Heart left ventricle (tissue), 16 donors: ENCODE data around the gene BMPR1A. TPM values are rescaled to one million over a fixed set of nuclear protein-coding genes. Genes with fewer than 3 reads are reported as not detected.
A peak's percentile ranks its signal among the peaks of the same experiment; 100 is the strongest.

Experiments used
- ATAC-seq, 4 donors: fragments of 200-7000 bp; cut with Tn5 transposase; one replicate each; pipeline ENCODE4 v1.9.1; 2020 to 2022; ENCODE audit warnings: moderate library complexity in 4 of 4, mild to moderate bottlenecking in 3 of 4, moderate number of reproducible peaks in 1 of 4
- DNase-seq, 5 donors: peaks; one replicate each; pipeline ENCODE4 v3.0.0-alpha.2; 2020
- H3K27ac ChIP-seq, 12 donors: fragments of 200-600 bp; sonication (generic) in 4 of 12; one replicate each; pipeline versions ENCODE4 v1.5.0 to v1.8.0; 2016 to 2022; ENCODE audit warnings: mild to moderate bottlenecking in 2 of 12
- H3K27me3 ChIP-seq, 9 donors: fragments of 200-600 bp; sonication (generic) in 2 of 9; one replicate each; pipeline versions ENCODE4 v1.5.1 to v1.8.0; 2016 to 2022; ENCODE audit warnings: mild to moderate bottlenecking in 3 of 9
- H3K36me3 ChIP-seq, 9 donors: fragments of 200-600 bp; sonication (generic) in 2 of 9; one replicate each; pipeline versions ENCODE4 v1.5.0 to v1.8.0; 2018 to 2022; ENCODE audit warnings: mild to moderate bottlenecking in 2 of 9
- H3K4me1 ChIP-seq, 12 donors: fragments of 200-600 bp; sonication (generic) in 4 of 12; one replicate each; pipeline versions ENCODE4 v1.5.0 to v1.8.0; 2016 to 2022; ENCODE audit warnings: mild to moderate bottlenecking in 3 of 12
- H3K4me3 ChIP-seq, 12 donors: fragments of 200-600 bp; sonication (generic) in 4 of 12; one replicate each; pipeline versions ENCODE4 v1.5.0 to v1.8.0; 2017 to 2022; ENCODE audit warnings: mild to moderate bottlenecking in 9 of 12, moderate library complexity in 4 of 12
- H3K9me3 ChIP-seq, 12 donors: fragments of 200-600 bp; sonication (generic) in 4 of 12; one replicate each; pipeline versions ENCODE4 v1.5.0 to v1.8.0; 2016 to 2022; ENCODE audit warnings: mild to moderate bottlenecking in 1 of 12
- CTCF ChIP-seq, 12 donors: fragments of 200-600 bp; sonication (generic) in 4 of 12; IDR thresholded peaks; one replicate each; pipeline versions ENCODE4 v1.5.0 to v1.8.0; 2018 to 2022; ENCODE audit warnings: antibody characterized with exemption in 12 of 12, mild to moderate bottlenecking in 5 of 12
- POLR2A ChIP-seq, 2 donors: fragments of 450-650 bp; IDR thresholded peaks; one replicate each; pipeline ENCODE4 v1.6.1; 2017; ENCODE audit warnings: antibody characterized with exemption in 2 of 2, mild to moderate bottlenecking in 2 of 2, moderate library complexity in 2 of 2
- WGBS, 4 donors: extraction: QIAGEN DNeasy Blood & Tissue Kit in 2 of 4; methylation state at CpG; one replicate each; pipeline versions ENCODE4 v1.1.5 to v1.1.7; 2013 to 2018; 5-methylcytosine and 5-hydroxymethylcytosine counted together
- intact Hi-C, 10 donors: fragments of 100-400 bp; cut with DNase I; formaldehyde crosslinking; loops; one replicate each; pipeline versions ENCODE4 v1.11.1 to v1.14.2; 2022
- polyA plus RNA-seq, 2 donors: library from polyadenylated mRNA; stranded (reverse); fragments of 200-250 nt; gene quantifications; one replicate each; pipeline ENCODE4 v1.2.3, GENCODE V29; 2013
- total RNA-seq, 9 donors: library from RNA; depleted of rRNA in 2 of 9; stranded (reverse); fragments of >200 nt in 2 of 9; fragmentation: NEBNext Ultra II Directional in 3 of 9; extraction: Animal tissue kit (Norgen Biotek cat#: 25700) in 3 of 9; gene quantifications; one replicate each; pipeline versions ENCODE4 v1.1.0 to v1.2.4, GENCODE V29; 2016 to 2023
- donor health status: ischemic (EF 13 %, LVEDD 7.1; RV severe dilation, severe dysfunction).
- donor health status: healthy with polysubstance abuse.
- donor health status: DM: no; HTN: yes; CAD: no.
- donor health status: DM: no; HTN: no; CAD: no.
- donor health status: ischemic (EF 25% LVEDD 6.9; RV normal size, moderate dysfunction).
- donor health status: ischemic (EF 25% LVEDD 5.7; RV mildly dilated, moderate dysfunction).
- donor health status: healthy.
- donor health status: DM: yes; HTN: yes; CAD: no.
- donor health status: ischemic (EF 35%, LVEDD 5.7; RV mildly dilated, moderate dysfunction).
- donor health status: nonischemic (EF 11% LVEDD 7.7; RV severe dilation, severe dysfunction).
- donor health status: DM: yes; HTN: yes; CAD: no.
- donor health status: PGD.
- donor health status: ischemic (EF 29% LVEDD 5.4; RV normal size, mild dysfunction).
- donor health status: nonischemic (EF 23%, LVEDD 6.1; RV moderate dilation, normal function).

BMPR1A gene
- total and polyA plus RNA-seq, 11 donors, result 6.3 to 72.0 (median 40.1) TPM

DNA sequence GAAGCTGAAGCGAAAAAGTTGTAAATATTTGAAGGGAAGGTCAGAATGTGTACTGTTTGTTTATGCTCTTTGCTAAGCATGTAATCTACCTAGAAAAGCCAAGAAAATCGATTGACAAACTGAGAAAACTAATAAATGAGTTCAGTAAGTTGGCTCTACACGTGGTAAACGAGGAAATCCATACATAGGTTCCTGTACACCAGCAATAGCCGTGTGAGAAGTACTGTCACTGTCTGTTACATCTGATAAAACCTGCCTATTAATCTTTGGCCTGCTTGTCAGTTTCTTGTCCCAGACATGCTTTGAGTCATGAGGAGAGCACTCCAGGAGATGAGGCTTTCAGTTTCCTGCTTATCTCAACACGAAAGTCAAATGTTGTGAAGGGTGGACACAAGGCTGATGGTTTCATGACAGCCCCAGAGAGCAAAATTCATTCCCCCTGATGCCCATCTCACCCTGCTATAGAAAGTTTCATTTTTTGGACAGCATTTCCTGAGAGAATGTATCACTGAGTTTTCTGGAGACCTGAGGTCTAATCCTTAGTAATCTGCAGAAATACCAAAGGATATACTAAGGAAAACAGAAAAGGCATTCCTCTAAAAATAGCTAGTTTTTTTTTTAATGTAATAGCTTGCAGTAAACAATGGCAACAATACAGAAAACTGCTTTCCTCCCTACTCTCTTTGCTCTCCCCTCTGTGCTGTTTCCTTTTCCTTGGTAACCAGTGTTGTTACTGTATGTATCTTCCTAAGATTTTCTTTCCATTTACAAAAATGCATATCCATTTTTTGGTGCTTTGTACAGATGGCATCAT is 18.8 kb downstream of the BMPR1A start:
- ATAC-seq, result peak in 1 of 4 donors; percentile 39
- peaks cover 0 to 49% (median 27%) of the 10 kb centered on the region in 12 donors for H3K4me1 ChIP-seq
- DNase-seq, result no peak
- peaks cover 0 to 6% (median 0%) of the 10 kb centered on the region in 12 donors for H3K9me3 ChIP-seq
- no peaks in the 10 kb centered on the region for H3K27me3 ChIP-seq
- H3K4me3 ChIP-seq, result no peak overlapping the region
- peak overlapping the region in 1 of 12 donors; percentile 50 for H3K27ac ChIP-seq
- TF ChIP-seq POLR2A (IDR thresholded peaks at IDR 0.05), result no peak
- TF ChIP-seq CTCF (IDR thresholded peaks at IDR 0.05), result no peak
- no peaks in the 10 kb centered on the region for H3K36me3 ChIP-seq
- intact Hi-C loops, result no loop called here
- 36 to 42% (median 40%) methylated on average over 6 of the region's 6 CpGs for WGBS, 4 donors

GRCh38 chr10:86775870-86776180 is 19.4 kb downstream of the BMPR1A start:
- 53 to 61% (median 59%) methylated on average over 3 of the region's 3 CpGs for WGBS, 4 donors
- H3K4me3 ChIP-seq, result no peak overlapping the region
- ATAC-seq (peak in 1 of 4 donors; percentile 29), DNase-seq (no peak)
- H3K27ac ChIP-seq, result peak overlapping the region in 1 of 12 donors; percentile 36
- no peaks in the 10 kb centered on the region for H3K36me3 ChIP-seq
- TF ChIP-seq CTCF (IDR thresholded peaks at IDR 0.05) (no peak), POLR2A (IDR thresholded peaks at IDR 0.05) (no peak)
- peaks cover 0 to 6% (median 0%) of the 10 kb centered on the region in 12 donors for H3K9me3 ChIP-seq
- H3K27me3 ChIP-seq, result no peaks in the 10 kb centered on the region
- intact Hi-C loops, result no loop called here
- H3K4me1 ChIP-seq, result peaks cover 0 to 44% (median 23%) of the 10 kb centered on the region in 12 donors

- no peak for ATAC-seq
- Histone ChIP-seq H3K4me3 (no peak overlapping the region), H3K36me3 (no peaks in the 10 kb centered on the region), H3K4me1 (peaks cover 0 to 50% (median 22%) of the 10 kb centered on the region in 12 donors), H3K27me3 (no peaks in the 10 kb centered on the region), H3K9me3 (peaks cover 0 to 9% (median 0%) of the 10 kb centered on the region in 12 donors), H3K27ac (peak overlapping the region in 1 of 12 donors; percentile 50)
- intact Hi-C loops, result no loop called here
- TF ChIP-seq POLR2A (IDR thresholded peaks at IDR 0.05), result no peak
- TF ChIP-seq CTCF (IDR thresholded peaks at IDR 0.05), result no peak
- no peak for DNase-seq
- 67 to 81% (median 73%) methylated on average over 5 of the region's 5 CpGs for WGBS, 4 donors
Observed at GRCh38 chr10:86779220-86780017, 23.0 kb downstream of the BMPR1A start.
